ENCODE results near the gene CC2D2A.
"Not testable (repeated sequence)": the region's sequence is repeated elsewhere in the genome, so short reads cannot be mapped to it uniquely, and the experiment has no call there.

GRCh38 chr4:15617407-15617806, 147.7 kb downstream of the CC2D2A start:
- TF ChIP-seq EZH2phosphoT487 (conservative IDR thresholded peaks at IDR 0.05; ENCODE audit: low read length); CTCF (IDR thresholded peaks at IDR 0.05; ENCODE audit: insufficient read depth, low read length, poor library complexity, severe bottlenecking): not testable (repeated sequence)
